GM21529 (cell line): Measurements from ENCODE around the gene ARL5C.

Experiments used
- ATAC-seq: cut with Tn5 transposase; IDR thresholded peaks from one replicate; pipeline ENCODE4 v1.9.1; 2021; ENCODE audit not compliant: unreplicated experiment

Gene ARL5C

DNA sequence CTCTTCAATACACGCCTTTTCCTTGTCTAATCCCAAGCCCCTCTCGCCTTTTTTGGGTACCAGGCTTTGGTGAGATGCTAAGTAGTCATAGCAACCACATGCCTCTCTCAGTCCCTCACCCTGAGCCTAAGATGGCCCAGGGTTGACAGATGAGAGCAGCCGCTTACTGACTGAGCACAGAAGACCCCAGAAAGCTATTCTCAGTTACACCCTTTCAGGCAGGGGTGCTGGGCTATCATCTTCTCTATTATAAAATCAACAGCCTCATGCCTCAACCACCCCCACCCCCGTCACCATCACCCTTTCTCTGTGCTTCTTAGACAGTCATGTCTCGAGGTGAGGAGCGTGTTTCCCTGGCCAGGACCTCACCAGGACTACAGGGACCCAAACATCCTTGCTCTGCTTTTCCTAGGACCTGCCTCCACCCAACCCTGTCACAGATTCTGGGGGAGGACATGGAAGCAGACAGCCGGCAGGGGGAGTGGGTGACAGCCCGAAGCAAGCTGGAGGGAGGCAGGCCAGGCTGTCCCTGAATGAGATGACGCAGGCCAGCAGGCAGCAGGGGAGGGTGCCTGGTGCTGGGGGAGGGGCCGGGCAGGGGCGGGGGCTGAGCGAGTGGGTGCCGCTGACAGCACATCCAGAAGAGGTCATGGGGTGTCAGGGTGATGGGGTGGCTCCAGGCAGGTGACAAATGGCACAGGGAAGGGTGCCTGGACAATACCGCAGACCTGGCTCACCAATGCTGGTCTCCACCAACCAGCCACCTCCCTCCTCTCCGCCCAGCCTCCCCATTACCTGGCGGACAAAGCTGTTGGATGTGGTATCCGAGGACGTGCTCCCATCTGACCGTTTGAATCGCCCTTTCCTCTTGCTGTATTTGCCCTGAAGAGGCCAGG, 28.4 kb upstream of the ARL5C start:
- no peak for ATAC-seq

DNA sequence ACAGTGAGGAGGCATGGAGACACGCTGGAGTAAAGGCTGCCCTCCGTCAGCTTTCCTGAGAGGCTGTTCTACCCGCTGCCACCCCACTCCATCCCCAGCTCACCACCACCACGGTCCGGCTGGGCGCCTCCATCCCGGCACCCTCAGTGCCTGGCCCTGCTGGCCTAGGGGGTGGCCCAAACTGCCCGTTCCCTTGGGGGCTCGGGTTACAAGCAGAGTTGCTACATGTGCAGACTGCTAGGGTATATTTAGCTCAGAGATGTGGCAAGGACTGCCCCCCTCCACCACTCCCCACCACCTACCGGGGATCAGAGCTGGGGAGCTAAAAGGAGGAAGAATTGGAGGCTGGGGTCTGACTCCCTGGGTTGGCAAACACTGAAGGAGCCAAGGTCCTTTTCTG, 27.4 kb upstream of the ARL5C start:
- no peak for ATAC-seq

DNA sequence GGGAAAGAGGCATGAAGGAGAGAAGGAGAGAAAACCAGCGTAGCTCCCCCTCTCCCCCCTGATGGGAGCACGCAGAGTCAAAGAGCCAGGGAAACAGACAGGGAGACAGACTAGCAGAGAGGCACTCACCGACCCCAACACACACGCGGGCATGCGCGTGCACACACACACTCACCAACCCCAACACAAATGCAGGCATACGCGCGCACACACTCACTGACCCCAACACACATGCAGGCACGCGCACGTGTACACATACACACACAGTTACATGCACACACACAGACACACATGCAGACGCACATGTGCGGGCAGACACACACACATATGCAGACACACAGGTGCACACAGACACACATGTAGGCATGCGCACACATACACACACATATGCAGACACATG, 26.9 kb upstream of the ARL5C start:
- ATAC-seq, result no peak

DNA sequence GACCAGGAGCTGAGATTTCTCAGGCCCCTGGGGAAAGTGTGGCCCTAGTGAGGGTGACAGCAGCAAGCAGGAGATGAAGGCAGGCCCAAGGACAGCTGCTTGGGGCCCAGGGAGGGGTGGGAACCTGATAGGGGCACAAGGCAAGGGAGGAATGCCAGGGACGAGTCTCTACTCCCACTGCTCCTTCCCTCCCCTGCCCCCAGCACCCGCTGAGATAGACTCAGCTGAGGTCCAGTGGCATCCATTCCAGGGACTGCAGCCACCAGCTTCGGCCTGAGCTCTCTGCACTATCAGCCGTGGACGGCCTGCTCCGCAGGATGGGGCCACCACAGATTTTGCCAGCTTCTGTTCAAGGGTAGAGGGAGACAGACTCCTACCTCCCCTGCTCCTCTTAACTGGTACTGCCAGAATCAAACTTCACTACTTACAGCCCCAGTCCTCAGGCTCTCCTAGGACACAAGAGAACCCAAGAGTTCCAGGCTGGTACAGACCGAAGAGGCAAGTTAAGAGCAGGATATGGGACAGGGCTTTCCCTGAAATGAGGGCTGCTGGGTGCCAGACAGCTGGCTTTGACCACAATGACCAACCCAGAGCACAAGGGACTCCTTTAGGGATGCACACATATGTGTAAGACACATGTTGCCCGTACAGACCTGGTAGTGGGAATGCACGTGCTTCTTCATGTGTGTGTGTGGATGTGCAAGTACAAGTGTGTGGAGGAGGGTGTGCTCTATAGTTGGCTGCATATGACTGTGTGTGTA, 26.0 kb upstream of the ARL5C start:
- ATAC-seq, result no peak

DNA sequence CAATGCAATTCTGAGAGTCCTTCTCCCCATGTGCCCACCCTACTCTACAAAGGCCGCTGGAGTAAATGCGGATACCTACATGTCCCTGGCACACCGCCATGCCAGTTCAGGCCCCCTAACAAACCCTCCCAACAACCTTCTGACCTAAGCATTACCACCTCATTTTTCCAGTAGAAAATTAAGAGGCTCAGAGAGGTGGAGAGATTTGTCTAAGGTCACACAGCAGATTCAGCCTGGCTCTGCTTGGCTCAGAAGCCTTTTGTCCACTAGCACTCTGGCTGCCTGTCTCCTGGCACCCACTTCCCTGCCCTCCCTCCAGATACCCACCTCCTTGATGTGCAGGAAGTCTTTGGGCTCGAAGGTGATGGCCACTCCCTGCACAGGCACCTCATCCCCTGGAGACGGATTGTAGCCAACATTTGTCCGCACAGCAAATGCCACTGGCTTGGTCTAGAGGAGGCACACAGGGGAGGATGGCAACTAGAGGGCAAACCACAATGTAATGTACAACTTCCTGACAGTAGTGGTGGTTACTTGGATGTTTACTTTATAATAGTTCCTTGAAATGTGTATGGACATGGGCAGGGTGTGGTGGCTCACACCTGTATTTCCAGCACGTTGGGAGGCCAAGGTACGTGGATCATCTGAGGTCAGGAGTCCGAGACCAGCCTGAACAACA, 21.3 kb upstream of the ARL5C start:
- ATAC-seq, result no peak

DNA sequence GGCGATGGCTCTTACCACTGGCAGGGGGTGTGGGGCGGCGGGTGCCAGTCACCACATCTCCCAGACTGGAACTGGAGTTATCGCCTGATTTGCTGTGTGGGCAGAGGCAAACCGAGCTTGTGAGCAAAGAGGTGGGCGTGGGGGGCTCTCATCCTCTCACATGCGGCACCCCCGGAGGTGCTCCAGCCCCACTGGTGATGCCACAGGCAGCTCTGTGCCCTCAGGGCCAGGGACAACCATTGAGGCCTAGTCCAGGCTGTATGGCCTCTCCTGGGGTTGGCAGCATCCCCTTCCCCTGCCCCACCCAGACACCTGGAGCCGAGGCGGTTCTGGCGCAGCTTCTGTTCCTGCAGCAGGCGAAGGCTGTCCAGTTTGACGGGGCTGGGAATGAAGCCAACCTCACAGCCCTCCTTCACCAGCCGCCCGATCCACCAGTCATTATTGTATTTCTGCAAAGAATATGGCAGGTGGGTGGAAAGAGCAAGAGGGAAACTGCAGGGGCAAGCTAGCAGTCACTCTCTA, 20.6 kb upstream of the ARL5C start:
- no peak for ATAC-seq

DNA sequence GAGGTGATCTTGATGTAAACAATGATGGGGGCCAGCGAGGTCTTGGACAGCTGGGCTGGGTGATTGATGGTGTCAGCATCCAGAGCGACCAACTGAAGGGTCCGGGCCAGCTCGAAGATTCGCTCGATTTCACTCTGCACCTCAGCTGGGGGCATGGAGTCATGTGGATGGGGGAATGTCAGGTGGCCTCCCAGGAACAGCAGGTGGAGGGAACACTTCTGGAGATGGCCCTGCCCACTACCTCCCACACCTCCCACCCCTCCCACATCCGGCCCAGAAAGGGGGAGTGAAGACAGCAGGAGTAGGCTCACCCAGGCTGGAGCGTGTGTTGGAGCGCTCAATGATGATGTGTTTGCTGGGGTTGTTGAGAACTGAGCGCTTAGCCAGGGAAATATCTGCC, 17.8 kb upstream of the ARL5C start:
- no peak for ATAC-seq

DNA sequence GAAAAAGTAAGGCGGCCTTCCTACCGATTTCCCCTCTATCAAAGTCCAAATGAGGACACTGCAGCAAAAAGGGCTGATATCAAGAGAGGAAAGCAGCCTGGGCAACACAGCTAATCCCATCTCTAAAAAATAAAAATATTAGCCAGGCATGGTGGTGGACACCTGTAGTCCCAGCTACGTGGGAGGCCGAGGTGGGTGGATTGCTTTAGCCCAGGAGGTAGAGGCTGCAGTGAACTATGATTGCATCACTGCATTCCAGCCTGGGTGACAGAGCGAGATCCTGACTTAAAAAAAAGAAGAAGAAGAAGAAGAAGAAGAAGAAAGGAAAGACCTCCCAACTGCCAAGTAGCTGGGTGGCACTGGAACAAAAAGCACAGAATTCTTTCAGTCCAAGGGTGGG, 17.1 kb upstream of the ARL5C start:
- no peak for ATAC-seq

DNA sequence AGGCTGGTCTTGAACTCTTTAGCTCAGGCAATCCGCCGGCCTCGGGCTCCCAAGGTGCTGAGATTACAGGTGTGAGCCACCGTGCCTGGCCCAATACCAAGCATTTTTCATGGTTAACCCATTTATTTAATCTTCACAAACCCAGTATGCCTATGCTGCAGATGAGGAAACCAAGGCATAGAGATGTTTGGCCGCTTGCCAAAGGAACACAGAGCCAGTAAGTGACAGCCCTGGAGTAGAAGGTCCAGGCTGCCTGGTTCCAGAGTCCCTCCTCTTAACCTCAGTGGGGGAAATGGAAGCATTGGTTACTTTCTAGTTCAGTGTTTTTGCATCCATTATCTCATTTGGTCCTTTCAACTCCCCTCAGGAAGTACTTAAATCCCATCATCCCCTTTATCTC, 15.3 kb upstream of the ARL5C start:
- no peak for ATAC-seq

DNA sequence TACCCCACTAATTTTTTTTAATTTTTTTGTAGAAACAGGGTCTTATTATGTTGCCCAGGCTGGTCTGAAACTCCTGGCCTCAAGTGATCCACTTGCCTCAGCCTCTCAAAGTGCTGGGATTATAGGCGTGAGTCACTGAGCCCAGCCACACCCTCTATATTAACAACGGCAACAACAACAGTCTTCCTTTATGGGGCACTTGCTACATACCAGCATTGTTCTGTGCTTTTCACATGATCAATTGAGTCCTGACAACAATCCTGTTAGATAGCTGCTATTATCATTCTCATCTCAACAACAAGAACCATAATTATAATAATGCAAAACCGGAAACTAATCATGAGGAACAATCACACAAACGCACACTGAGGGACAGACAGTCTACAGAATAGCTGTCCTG, 12.6 kb upstream of the ARL5C start:
- ATAC-seq, result no peak

DNA sequence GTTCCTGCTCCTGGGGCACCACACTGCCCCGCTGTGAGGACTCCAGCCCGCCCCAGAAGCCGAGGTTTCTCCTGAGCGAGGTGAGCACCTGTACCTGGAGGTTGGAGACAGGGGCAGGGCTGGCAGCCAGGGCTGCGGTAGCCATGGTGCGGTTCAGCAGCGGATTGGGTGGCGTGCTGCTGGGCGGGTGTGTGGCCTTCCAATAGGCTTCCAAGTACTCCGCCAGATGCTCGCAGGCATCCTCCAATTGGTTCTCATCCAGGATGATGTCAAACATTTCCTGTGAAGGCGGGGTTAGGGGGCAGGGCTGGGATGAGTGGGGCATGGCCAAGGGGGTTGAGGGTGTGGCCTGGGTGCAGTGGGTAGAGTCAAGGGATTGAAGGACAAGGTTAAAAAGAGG, 11.3 kb upstream of the ARL5C start:
- no peak for ATAC-seq

DNA sequence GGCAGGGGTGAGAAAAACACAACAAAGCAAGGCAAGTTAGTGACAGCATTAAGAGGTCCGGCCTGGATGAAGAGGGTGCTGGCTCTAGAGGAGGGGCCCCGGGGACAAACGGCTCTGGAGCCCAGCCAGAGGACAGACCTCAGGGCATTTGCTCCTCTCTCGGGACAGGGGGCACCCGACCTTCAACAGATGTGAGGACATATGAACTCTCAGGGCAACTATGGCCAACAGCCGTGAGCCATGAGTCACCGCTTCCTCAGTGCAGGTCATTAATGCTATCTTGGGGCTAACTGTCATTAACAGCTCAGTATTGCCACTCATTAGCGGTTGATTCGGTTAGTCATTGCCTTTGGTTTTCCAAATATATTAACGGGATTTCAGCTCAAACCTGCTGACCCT, 9.7 kb upstream of the ARL5C start:
- ATAC-seq, result no peak

DNA sequence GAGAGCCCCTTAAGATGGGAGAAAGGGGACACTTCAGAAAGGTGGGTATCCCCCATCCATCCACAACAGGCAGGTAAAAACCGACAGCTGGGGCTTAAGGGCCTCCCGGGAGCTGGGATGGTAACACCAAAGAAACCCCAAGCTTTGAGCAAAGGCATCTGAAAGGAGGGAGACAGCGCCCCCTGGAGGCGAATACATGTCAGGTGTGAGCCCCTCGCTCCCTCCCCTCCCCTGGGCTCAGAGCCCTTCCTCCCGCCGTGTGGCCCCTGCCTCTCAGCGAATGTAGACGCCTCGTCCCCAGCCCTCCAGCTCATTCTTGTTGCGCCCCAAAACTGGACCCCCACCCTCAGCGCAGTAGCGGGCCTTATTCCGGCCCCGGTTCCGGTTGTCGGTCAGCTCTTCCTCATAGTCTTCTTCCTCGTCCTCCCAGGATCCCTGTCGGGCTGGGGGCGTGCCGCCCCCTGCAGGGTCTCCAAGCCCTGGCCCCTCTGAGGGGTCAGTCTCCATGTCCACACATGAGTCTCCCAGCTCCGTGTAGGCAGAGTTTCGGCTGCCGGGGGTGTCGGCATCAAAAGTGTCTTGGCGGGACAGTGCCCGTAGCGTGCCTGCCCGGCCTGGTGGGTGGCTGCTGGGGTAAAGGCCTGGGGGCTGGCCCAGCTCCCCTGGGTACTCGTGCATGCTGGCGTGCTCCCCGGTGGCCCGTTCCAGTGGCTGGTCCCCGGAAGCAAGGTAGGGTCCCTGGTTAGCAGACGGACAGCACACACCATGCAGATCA, 9.1 kb upstream of the ARL5C start:
- ATAC-seq, result no peak

DNA sequence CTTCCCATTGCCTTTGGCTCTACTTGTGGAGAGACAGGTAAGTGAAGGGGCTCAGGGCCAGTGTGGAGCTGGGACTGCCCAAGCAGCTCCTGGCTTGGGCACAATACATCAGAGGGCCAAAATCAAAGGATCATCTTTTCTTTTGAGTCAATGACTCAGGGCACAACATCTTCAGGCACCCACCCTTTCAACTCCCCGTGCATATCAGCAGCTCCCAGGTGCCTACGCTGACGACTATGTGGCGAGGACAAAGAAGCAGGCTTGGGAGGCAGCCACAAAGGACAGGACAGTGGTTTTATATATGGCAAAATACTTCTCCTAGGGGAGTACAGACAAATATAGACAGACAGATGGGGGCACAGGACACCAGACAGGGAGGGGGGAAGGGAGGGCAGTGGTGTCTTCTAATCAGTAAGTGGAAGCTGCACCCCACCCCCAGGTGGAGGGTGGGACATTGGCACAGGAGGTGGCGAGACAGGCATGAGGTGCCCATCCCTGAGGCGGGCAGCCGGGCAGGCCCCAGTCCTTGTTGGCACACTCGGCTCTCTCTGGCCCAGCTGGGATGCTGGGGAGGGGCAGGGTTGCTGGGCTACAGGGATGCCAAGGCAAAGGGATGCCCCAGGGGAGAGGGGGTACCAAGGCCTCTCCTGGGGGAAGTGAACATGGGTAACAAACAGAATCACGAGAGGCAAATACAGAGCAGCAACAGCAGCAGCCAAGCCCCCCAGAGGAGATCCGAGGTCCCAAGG, 7.7 kb upstream of the ARL5C start:
- ATAC-seq, result no peak

DNA sequence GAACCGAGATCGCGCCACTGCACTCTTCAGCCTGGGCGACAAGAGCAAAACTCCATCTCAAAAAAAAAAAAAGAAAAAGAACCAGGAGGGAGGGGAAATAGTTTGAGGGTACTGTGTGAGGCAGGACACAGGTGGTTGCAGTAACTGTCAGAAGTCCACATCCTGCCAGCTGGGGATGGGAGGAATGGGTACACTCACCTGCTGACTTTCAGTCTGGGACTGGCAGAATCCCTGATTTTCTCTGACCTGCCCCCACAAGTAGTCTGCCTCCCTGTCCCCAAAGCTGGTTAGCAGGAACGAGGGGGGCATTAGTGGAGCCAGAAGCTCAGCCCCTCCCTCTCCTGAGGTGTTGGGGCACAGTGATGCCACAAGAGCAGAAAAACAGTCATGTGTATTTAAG, 7.1 kb upstream of the ARL5C start:
- ATAC-seq, result no peak

DNA sequence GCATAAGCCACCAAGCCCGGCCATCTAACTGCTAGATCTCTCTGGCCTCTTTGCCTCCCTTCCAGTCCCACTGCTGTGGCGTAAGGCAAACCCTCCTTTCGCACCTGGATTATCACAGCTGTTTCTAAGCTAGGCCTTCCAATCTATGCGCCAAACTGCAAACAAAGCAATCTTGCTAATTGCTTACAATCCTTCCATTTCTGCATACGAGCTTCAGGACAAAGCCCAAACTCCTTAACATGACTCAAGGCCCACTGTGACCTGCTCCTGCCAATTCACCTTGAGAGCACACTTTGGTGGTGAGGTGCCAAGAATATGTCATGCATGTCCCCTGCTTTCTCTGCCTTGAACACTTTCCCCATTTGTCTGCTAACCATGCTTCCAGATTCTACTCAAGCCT, 6.0 kb upstream of the ARL5C start:
- no peak for ATAC-seq

DNA sequence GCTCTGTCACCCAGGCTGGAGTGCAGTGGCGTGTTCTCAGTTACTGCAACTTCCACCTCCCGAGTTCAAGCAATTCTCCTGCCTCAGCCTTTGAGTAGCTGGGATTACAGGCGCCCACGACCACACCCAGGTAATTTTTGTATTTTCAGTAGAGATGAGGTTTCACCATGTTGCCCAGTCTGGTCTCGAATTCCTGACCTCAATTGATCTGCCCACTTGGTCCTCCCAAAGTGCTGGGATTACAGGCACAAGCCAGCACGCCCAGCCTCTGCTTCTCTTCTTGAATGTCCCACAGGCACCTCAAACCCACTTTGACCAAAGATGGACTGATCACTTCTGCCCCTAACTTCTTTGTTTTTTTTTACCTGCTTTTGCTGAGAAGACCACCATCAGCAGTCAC, 4.6 kb upstream of the ARL5C start:
- no peak for ATAC-seq

DNA sequence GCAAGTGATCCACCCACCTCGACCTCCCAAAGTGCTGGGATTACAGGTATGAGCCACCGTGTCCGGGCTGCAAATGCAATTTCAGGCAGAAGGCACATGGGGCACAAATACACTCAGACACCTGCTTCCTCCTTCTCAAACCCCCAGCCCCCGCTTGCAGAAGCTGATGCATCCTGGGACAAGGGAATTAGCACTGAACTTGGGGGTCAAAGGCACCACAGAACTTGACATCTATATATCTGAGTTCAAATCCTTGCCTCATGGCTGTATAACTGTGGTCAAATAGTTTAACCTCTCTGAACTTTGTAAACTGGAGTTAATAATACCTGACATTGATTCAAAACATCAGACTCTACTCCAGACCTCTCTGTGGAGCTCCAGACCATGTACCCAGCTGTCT, 4.1 kb upstream of the ARL5C start:
- no peak for ATAC-seq

DNA sequence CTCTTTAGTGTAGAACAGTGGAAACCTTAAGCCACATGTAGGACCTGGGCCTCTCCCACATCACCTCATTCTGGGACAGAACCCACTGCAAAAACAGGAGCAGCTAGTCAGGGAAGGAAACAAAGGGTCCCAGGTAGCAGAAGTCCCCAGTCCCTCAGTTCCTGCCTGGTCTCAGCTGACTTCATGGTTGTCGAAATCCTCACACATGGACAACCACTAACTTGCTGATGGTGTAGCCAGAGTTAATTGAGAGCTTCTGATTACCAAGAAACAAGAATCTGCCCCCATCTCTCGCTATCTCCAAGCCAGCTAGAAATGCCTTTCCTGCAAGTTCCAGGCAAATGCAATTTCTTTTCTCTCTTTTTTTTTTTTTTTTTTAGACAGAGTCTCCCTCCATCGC, 3.6 kb upstream of the ARL5C start:
- no peak for ATAC-seq

DNA sequence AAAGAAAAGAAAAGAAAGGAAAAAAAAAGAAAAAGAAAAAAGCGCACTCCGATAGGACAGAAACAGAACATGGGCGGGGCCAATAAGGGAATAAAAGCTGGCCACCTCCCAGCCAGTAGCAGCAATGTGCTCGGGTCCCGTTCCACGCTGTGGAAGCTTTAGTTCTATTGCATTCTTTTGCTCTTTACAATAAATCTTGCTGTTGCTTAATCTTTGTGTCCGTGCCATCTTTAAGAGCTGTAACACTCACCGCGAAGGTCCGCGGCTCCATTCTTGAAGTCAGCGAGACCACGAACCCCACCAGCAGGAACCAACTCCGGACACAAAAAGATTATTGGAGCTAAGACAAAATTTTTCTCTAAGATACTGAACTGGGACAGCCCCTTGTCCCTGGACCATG, 3.1 kb upstream of the ARL5C start:
- no peak for ATAC-seq
